Liver (tissue), 9 donors: ENCODE data around the gene SLC27A5. TPM values are rescaled to one million over a fixed set of nuclear protein-coding genes. Genes with fewer than 3 reads are reported as not detected.

Source experiments
- DNase-seq: peaks from one replicate; pipeline ENCODE4 v3.0.0-alpha.2; 2017; ENCODE audit warnings: low spot score
- H3K27ac ChIP-seq, 2 donors: one replicate each; pipeline ENCODE4 v1.7.0; 2013; ENCODE audit warnings: inconsistent platforms in 2 of 2, low read length in 2 of 2, control low read depth in 1 of 2, low read depth in 1 of 2, mild to moderate bottlenecking in 1 of 2
- H3K27me3 ChIP-seq, 4 donors: one replicate each; pipeline versions ENCODE4 v1.6.1 to v1.7.0; 2013; ENCODE audit warnings: low read length in 3 of 4, inconsistent platforms in 1 of 4, mild to moderate bottlenecking in 1 of 4, moderate library complexity in 1 of 4; ENCODE audit not compliant: control insufficient read depth in 4 of 4, insufficient read depth in 4 of 4
- H3K36me3 ChIP-seq, 4 donors: one replicate each; pipeline versions ENCODE4 v1.6.1 to v1.7.0; 2013; ENCODE audit warnings: low read length in 3 of 4, mild to moderate bottlenecking in 3 of 4, low read depth in 1 of 4, moderate library complexity in 1 of 4; ENCODE audit not compliant: control insufficient read depth in 4 of 4, insufficient read depth in 3 of 4
- H3K4me1 ChIP-seq, 4 donors: one replicate each; pipeline versions ENCODE4 v1.6.1 to v1.7.0; 2013; ENCODE audit warnings: low read length in 3 of 4, mild to moderate bottlenecking in 3 of 4, moderate library complexity in 1 of 4; ENCODE audit not compliant: control insufficient read depth in 4 of 4, insufficient read depth in 4 of 4
- H3K4me3 ChIP-seq, 3 donors: one replicate each; pipeline versions ENCODE4 v1.6.1 to v1.7.0; 2013; ENCODE audit warnings: low read length in 3 of 3, control low read depth in 1 of 3, low read depth in 1 of 3, mild to moderate bottlenecking in 1 of 3
- H3K9ac ChIP-seq, 2 donors: one replicate each; pipeline ENCODE4 v1.7.0; 2013; ENCODE audit warnings: low read length in 2 of 2, mild to moderate bottlenecking in 2 of 2, moderate library complexity in 2 of 2, control low read depth in 1 of 2, low read depth in 1 of 2
- H3K9me3 ChIP-seq, 4 donors: one replicate each; pipeline versions ENCODE4 v1.6.1 to v1.7.0; 2013; ENCODE audit warnings: low read length in 3 of 4; ENCODE audit not compliant: control insufficient read depth in 4 of 4
- ATF3 ChIP-seq: IDR thresholded peaks from 2 replicates; pipeline ENCODE4 v1.6.1; 2016; ENCODE audit warnings: antibody characterized with exemption
- EGR1 ChIP-seq, 2 donors: IDR thresholded peaks; 2 replicates each; pipeline ENCODE4 v1.6.1; 2016 to 2018; ENCODE audit warnings: antibody characterized with exemption in 2 of 2, low read depth in 2 of 2
- FOXA1 ChIP-seq: IDR thresholded peaks from 2 replicates; pipeline ENCODE4 v1.6.1; 2016; ENCODE audit warnings: antibody characterized with exemption
- FOXA2 ChIP-seq: IDR thresholded peaks from 2 replicates; pipeline ENCODE4 v1.6.1; 2016; ENCODE audit warnings: antibody characterized with exemption
- GABPA ChIP-seq, 2 donors: IDR thresholded peaks in 1 of 2; conservative IDR thresholded peaks in 1 of 2; 2 replicates each; pipeline ENCODE4 v1.6.1; 2016; ENCODE audit warnings: antibody characterized with exemption in 2 of 2, mild to moderate bottlenecking in 1 of 2, moderate library complexity in 1 of 2
- HNF4A ChIP-seq, 2 donors: conservative IDR thresholded peaks; 2 replicates each; pipeline ENCODE4 v1.6.1; 2016; ENCODE audit warnings: antibody characterized with exemption in 2 of 2, mild to moderate bottlenecking in 2 of 2
- HNF4G ChIP-seq: IDR thresholded peaks from 2 replicates; pipeline ENCODE4 v1.6.1; 2016; ENCODE audit warnings: antibody characterized with exemption
- JUND ChIP-seq, 2 donors: IDR thresholded peaks; 2 replicates each; pipeline ENCODE4 v1.6.1; 2016; ENCODE audit warnings: antibody characterized with exemption in 2 of 2
- NR2F2 ChIP-seq: IDR thresholded peaks from 2 replicates; pipeline ENCODE4 v1.6.1; 2016; ENCODE audit warnings: antibody characterized with exemption
- RXRA ChIP-seq, 2 donors: IDR thresholded peaks; 2 replicates each; pipeline ENCODE4 v1.6.1; 2017 to 2018; ENCODE audit warnings: antibody characterized with exemption in 2 of 2, mild to moderate bottlenecking in 1 of 2
- SP1 ChIP-seq: IDR thresholded peaks from 2 replicates; pipeline ENCODE4 v1.6.1; 2018; ENCODE audit warnings: antibody characterized with exemption, mild to moderate bottlenecking
- TAF1 ChIP-seq: conservative IDR thresholded peaks from 2 replicates; pipeline ENCODE4 v1.6.1; 2016; ENCODE audit warnings: antibody characterized with exemption, mild to moderate bottlenecking
- YY1 ChIP-seq: IDR thresholded peaks from 2 replicates; pipeline ENCODE4 v1.6.1; 2016; ENCODE audit warnings: antibody characterized with exemption, mild to moderate bottlenecking
- ZBTB33 ChIP-seq: IDR thresholded peaks from 2 replicates; pipeline ENCODE4 v1.6.1; 2016; ENCODE audit warnings: antibody characterized with exemption
- WGBS: extraction: QIAGEN DNeasy Blood & Tissue Kit; methylation state at CpG from one replicate; pipeline ENCODE4 v1.1.7; 2013; 5-methylcytosine and 5-hydroxymethylcytosine counted together
- polyA plus RNA-seq, 2 donors: library from polyadenylated mRNA; stranded (reverse) in 1 of 2; unstranded in 1 of 2; fragments of 200-250 nt in 1 of 2; fragments of >200 nt in 1 of 2; fragmentation: Nextera tagmentation in 1 of 2; extraction: Ambion mirVana in 1 of 2; gene quantifications; one replicate each; pipeline versions ENCODE4 v1.2.1 to v1.2.3, GENCODE V29; 2013 to 2015
- total RNA-seq, 2 donors: library from RNA; depleted of rRNA; stranded (reverse); fragments of >200 nt; gene quantifications; one replicate each; pipeline ENCODE4 v1.2.3, GENCODE V29; 2014
- TF ChIP-seq, protein P1 (sequence below): IDR thresholded peaks from 2 replicates; pipeline ENCODE4 v1.6.1; 2016; ENCODE audit warnings: antibody characterized with exemption
- TF ChIP-seq, protein P2 (sequence below): IDR thresholded peaks from 2 replicates; pipeline ENCODE4 v1.6.1; 2016; ENCODE audit warnings: antibody characterized with exemption, mild to moderate bottlenecking
- TF ChIP-seq, protein P3 (sequence below): fragments of 150-350 bp; IDR thresholded peaks from 2 replicates; pipeline ENCODE4 v1.5.1; 2017; ENCODE audit warnings: improper control_type of control experiment, low read depth, low read length; ENCODE audit not compliant: missing input control
- donor health status: healthy.
- donor health status: healthy.
- donor health status: healthy.
- donor health status: healthy.
- donor health status: healthy.

The SLC27A5 gene
- total and polyA plus RNA-seq, 4 donors = 31.9 to 395 (median 321) TPM

- peaks cover 15 to 30% (median 24%) of the 10 kb centered on the region in 4 donors for H3K4me1 ChIP-seq
- H3K9me3 ChIP-seq = no peaks in the 10 kb centered on the region
- H3K27me3 ChIP-seq = no peaks in the 10 kb centered on the region
- 96% methylated on average over 20 of the region's 20 CpGs for WGBS
- no peak overlapping the region for H3K27ac ChIP-seq
- peaks cover 27 to 57% (median 51%) of the 10 kb centered on the region in 4 donors for H3K36me3 ChIP-seq
- H3K9ac ChIP-seq = no peak overlapping the region
- no peak overlapping the region for H3K4me3 ChIP-seq
- TF ChIP-seq FOXA2 = no peak
- TF ChIP-seq, protein P1, sequence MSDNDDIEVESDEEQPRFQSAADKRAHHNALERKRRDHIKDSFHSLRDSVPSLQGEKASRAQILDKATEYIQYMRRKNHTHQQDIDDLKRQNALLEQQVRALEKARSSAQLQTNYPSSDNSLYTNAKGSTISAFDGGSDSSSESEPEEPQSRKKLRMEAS = no peak
- TF ChIP-seq FOXA1 = no peak
- TF ChIP-seq YY1 = no peak
- no peak for TF ChIP-seq EGR1 (IDR thresholded peaks at IDR 0.05; ENCODE audit: low read depth in 2 of 2)
- TF ChIP-seq, protein P2, sequence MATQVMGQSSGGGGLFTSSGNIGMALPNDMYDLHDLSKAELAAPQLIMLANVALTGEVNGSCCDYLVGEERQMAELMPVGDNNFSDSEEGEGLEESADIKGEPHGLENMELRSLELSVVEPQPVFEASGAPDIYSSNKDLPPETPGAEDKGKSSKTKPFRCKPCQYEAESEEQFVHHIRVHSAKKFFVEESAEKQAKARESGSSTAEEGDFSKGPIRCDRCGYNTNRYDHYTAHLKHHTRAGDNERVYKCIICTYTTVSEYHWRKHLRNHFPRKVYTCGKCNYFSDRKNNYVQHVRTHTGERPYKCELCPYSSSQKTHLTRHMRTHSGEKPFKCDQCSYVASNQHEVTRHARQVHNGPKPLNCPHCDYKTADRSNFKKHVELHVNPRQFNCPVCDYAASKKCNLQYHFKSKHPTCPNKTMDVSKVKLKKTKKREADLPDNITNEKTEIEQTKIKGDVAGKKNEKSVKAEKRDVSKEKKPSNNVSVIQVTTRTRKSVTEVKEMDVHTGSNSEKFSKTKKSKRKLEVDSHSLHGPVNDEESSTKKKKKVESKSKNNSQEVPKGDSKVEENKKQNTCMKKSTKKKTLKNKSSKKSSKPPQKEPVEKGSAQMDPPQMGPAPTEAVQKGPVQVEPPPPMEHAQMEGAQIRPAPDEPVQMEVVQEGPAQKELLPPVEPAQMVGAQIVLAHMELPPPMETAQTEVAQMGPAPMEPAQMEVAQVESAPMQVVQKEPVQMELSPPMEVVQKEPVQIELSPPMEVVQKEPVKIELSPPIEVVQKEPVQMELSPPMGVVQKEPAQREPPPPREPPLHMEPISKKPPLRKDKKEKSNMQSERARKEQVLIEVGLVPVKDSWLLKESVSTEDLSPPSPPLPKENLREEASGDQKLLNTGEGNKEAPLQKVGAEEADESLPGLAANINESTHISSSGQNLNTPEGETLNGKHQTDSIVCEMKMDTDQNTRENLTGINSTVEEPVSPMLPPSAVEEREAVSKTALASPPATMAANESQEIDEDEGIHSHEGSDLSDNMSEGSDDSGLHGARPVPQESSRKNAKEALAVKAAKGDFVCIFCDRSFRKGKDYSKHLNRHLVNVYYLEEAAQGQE = no peak
- DNase-seq = no peak
These were observed 37.3 kb upstream of the SLC27A5 start for GRCh38 chr19:58548859-58549663.

- Histone ChIP-seq H3K9ac (no peak overlapping the region), H3K27ac (no peak overlapping the region), H3K4me3 (no peak overlapping the region), H3K27me3 (no peaks in the 10 kb centered on the region), H3K9me3 (no peaks in the 10 kb centered on the region), H3K4me1 (peaks cover 11 to 27% (median 20%) of the 10 kb centered on the region in 4 donors), H3K36me3 (peaks cover 27 to 56% (median 49%) of the 10 kb centered on the region in 4 donors)
- 94% methylated on average over 18 of the region's 18 CpGs for WGBS
- no peak for DNase-seq
- TF ChIP-seq, protein P3, sequence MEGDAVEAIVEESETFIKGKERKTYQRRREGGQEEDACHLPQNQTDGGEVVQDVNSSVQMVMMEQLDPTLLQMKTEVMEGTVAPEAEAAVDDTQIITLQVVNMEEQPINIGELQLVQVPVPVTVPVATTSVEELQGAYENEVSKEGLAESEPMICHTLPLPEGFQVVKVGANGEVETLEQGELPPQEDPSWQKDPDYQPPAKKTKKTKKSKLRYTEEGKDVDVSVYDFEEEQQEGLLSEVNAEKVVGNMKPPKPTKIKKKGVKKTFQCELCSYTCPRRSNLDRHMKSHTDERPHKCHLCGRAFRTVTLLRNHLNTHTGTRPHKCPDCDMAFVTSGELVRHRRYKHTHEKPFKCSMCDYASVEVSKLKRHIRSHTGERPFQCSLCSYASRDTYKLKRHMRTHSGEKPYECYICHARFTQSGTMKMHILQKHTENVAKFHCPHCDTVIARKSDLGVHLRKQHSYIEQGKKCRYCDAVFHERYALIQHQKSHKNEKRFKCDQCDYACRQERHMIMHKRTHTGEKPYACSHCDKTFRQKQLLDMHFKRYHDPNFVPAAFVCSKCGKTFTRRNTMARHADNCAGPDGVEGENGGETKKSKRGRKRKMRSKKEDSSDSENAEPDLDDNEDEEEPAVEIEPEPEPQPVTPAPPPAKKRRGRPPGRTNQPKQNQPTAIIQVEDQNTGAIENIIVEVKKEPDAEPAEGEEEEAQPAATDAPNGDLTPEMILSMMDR = no peak
- TF ChIP-seq HNF4A (conservative IDR thresholded peaks at IDR 0.05) = no peak
- TF ChIP-seq JUND (IDR thresholded peaks at IDR 0.05) = no peak
- no peak for TF ChIP-seq TAF1
- no peak for TF ChIP-seq ZBTB33
- no peak for TF ChIP-seq NR2F2
- TF ChIP-seq, protein P2 = no peak
- no peak for TF ChIP-seq GABPA (IDR thresholded peaks at IDR 0.05 in 1 of 2, conservative IDR thresholded peaks at IDR 0.05 in 1 of 2)
- no peak for TF ChIP-seq HNF4G
- TF ChIP-seq ATF3 = no peak
- TF ChIP-seq YY1 = no peak
- TF ChIP-seq FOXA1 = no peak
- TF ChIP-seq EGR1 (IDR thresholded peaks at IDR 0.05; ENCODE audit: low read depth in 2 of 2) = no peak
- no peak for TF ChIP-seq SP1
- TF ChIP-seq RXRA (IDR thresholded peaks at IDR 0.05) = no peak
- TF ChIP-seq FOXA2 = no peak
These were observed 35.8 kb upstream of the SLC27A5 start for GRCh38 chr19:58547323-58548312.
